Measurements from ENCODE around the gene GDAP2. TPM values are rescaled to one million over a fixed set of nuclear protein-coding genes. Genes with fewer than 3 reads are reported as not detected.
A peak's percentile ranks its signal among the peaks of the same experiment; 100 is the strongest.

Gene GDAP2
- total and polyA plus RNA-seq, 4 donors, result 5.1 to 52.2 (median 17.2) TPM

GRCh38 chr1:117830222-117830621 is 99.2 kb downstream of the GDAP2 start:
- WGBS, 2 donors, result 94 to 96% methylated on average over 4 of the region's 4 CpGs
- TF ChIP-seq CTCF (IDR thresholded peaks at IDR 0.05; ENCODE audit: control extremely low read depth, extremely low read depth), result no peak
- no peak for DNase-seq
- H3K9me3 ChIP-seq (ENCODE audit: control insufficient read depth in 4 of 4, insufficient read depth in 3 of 4, low read length in 3 of 4), result no peaks in the 10 kb centered on the region
- no peak overlapping the region for H3K4me3 ChIP-seq
- no peak for ATAC-seq (ENCODE audit: insufficient read depth, low FRiP score)
- H3K36me3 ChIP-seq (ENCODE audit: control insufficient read depth in 4 of 4, insufficient read depth in 4 of 4, low read length in 4 of 4), result no peaks in the 10 kb centered on the region
- H3K27me3 ChIP-seq (ENCODE audit: control insufficient read depth in 3 of 3, insufficient read depth in 3 of 3, low read length in 2 of 3), result no peaks in the 10 kb centered on the region
- H3K4me1 ChIP-seq (ENCODE audit: control insufficient read depth in 5 of 5, insufficient read depth in 5 of 5, low read length in 5 of 5), result peaks cover 0 to 8% (median 0%) of the 10 kb centered on the region in 5 donors
- H3K27ac ChIP-seq (ENCODE audit: low read depth in 1 of 2, low read length in 1 of 2), result no peak overlapping the region
- H3K9ac ChIP-seq (ENCODE audit: insufficient read depth in 1 of 2, low read length in 2 of 2), result no peak overlapping the region

- DNase-seq (peak; percentile 28 to 53 (median 39)), ATAC-seq (ENCODE audit: insufficient read depth, low FRiP score) (no peak)
- H3K27ac ChIP-seq (ENCODE audit: low read depth in 1 of 2, low read length in 1 of 2), result no peak overlapping the region
- 72 to 73% methylated on average over 4 of the region's 4 CpGs for WGBS, 2 donors
- TF ChIP-seq CTCF (IDR thresholded peaks at IDR 0.05; ENCODE audit: control extremely low read depth, extremely low read depth), result no peak
- H3K9me3 ChIP-seq (ENCODE audit: control insufficient read depth in 4 of 4, insufficient read depth in 3 of 4, low read length in 3 of 4), result no peaks in the 10 kb centered on the region
- peaks cover 0 to 8% (median 0%) of the 10 kb centered on the region in 5 donors for H3K4me1 ChIP-seq (ENCODE audit: control insufficient read depth in 5 of 5, insufficient read depth in 5 of 5, low read length in 5 of 5)
- H3K36me3 ChIP-seq (ENCODE audit: control insufficient read depth in 4 of 4, insufficient read depth in 4 of 4, low read length in 4 of 4), result no peaks in the 10 kb centered on the region
- no peaks in the 10 kb centered on the region for H3K27me3 ChIP-seq (ENCODE audit: control insufficient read depth in 3 of 3, insufficient read depth in 3 of 3, low read length in 2 of 3)
- H3K9ac ChIP-seq (ENCODE audit: insufficient read depth in 1 of 2, low read length in 2 of 2), result no peak overlapping the region
- H3K4me3 ChIP-seq, result no peak overlapping the region
These were observed 101.2 kb downstream of the GDAP2 start for GRCh38 chr1:117828201-117828600.

GRCh38 chr1:117826540-117827078 is 102.8 kb downstream of the GDAP2 start:
- no peak overlapping the region for H3K9ac ChIP-seq (ENCODE audit: insufficient read depth in 1 of 2, low read length in 2 of 2)
- H3K27ac ChIP-seq (ENCODE audit: low read depth in 1 of 2, low read length in 1 of 2), result peak overlapping the region in 1 of 2 donors; percentile 10
- WGBS, 2 donors, result 78 to 80% methylated on average over 1 of the region's 1 CpG
- ATAC-seq (ENCODE audit: insufficient read depth, low FRiP score) (no peak), DNase-seq (peak; percentile 68 to 76 (median 68))
- no peaks in the 10 kb centered on the region for H3K27me3 ChIP-seq (ENCODE audit: control insufficient read depth in 3 of 3, insufficient read depth in 3 of 3, low read length in 2 of 3)
- H3K4me3 ChIP-seq, result no peak overlapping the region
- H3K4me1 ChIP-seq (ENCODE audit: control insufficient read depth in 5 of 5, insufficient read depth in 5 of 5, low read length in 5 of 5), result peaks cover 0 to 8% (median 0%) of the 10 kb centered on the region in 5 donors
- TF ChIP-seq CTCF (IDR thresholded peaks at IDR 0.05; ENCODE audit: control extremely low read depth, extremely low read depth), result no peak
- no peaks in the 10 kb centered on the region for H3K36me3 ChIP-seq (ENCODE audit: control insufficient read depth in 4 of 4, insufficient read depth in 4 of 4, low read length in 4 of 4)
- H3K9me3 ChIP-seq (ENCODE audit: control insufficient read depth in 4 of 4, insufficient read depth in 3 of 4, low read length in 3 of 4), result peaks cover 0 to 3% (median 0%) of the 10 kb centered on the region in 4 donors

GRCh38 chr1:117826119-117826518 is 103.3 kb downstream of the GDAP2 start:
- Histone ChIP-seq H3K36me3 (ENCODE audit: control insufficient read depth in 4 of 4, insufficient read depth in 4 of 4, low read length in 4 of 4) (no peaks in the 10 kb centered on the region), H3K4me1 (ENCODE audit: control insufficient read depth in 5 of 5, insufficient read depth in 5 of 5, low read length in 5 of 5) (peaks cover 0 to 8% (median 4%) of the 10 kb centered on the region in 5 donors), H3K27me3 (ENCODE audit: control insufficient read depth in 3 of 3, insufficient read depth in 3 of 3, low read length in 2 of 3) (no peaks in the 10 kb centered on the region), H3K4me3 (no peak overlapping the region), H3K27ac (ENCODE audit: low read depth in 1 of 2, low read length in 1 of 2) (no peak overlapping the region), H3K9ac (ENCODE audit: insufficient read depth in 1 of 2, low read length in 2 of 2) (no peak overlapping the region), H3K9me3 (ENCODE audit: control insufficient read depth in 4 of 4, insufficient read depth in 3 of 4, low read length in 3 of 4) (peaks cover 0 to 3% (median 0%) of the 10 kb centered on the region in 4 donors)
- ATAC-seq (ENCODE audit: insufficient read depth, low FRiP score) (no peak), DNase-seq (no peak)
- TF ChIP-seq CTCF (IDR thresholded peaks at IDR 0.05; ENCODE audit: control extremely low read depth, extremely low read depth), result no peak
- WGBS, 2 donors, result 57 to 68% methylated on average over 2 of the region's 2 CpGs
